Stomach (tissue), 4 donors: ENCODE data around the gene OPHN1.

Source experiments
- POLR2A ChIP-seq, 4 donors: fragments of 450-650 bp; IDR thresholded peaks; one replicate each; pipeline ENCODE4 v1.6.1; 2016; ENCODE audit warnings: antibody characterized with exemption in 4 of 4, control low read depth in 2 of 4, mild to moderate bottlenecking in 1 of 4, moderate library complexity in 1 of 4
- POLR2AphosphoS5 ChIP-seq, 3 donors: sonication (generic); formaldehyde crosslinking; IDR thresholded peaks; one replicate each; pipeline ENCODE4 v1.6.1; 2016; ENCODE audit warnings: antibody characterized with exemption in 3 of 3
- TF ChIP-seq, protein P1 (sequence below), 7 experiments: fragments of 450-650 bp in 4 of 7; fragments of 200-600 bp in 3 of 7; sonication (generic) in 3 of 7; IDR thresholded peaks; one replicate each; pipeline ENCODE4 v1.5.1; 2016 to 2019; ENCODE audit warnings: antibody characterized with exemption in 7 of 7, control low read depth in 2 of 7, mild to moderate bottlenecking in 1 of 7

DNA sequence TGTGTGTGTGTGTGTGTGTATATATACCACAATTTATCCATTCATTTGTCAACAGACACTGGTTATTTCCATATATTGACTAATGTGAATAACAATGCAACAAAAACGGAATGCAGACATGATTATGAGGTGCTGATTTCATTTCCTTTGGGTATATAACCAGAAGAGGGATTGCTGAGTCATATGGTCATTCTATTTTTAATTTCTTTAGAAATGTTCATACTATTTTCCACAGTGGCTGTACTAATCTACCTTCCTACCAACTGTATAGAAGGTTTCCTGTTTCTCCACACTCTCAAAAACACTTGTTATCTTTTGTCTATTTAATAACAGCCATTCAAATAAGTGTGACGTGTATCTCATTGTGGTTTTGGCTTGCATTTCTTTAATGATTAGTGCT, 269.9 kb downstream of the OPHN1 start:
- TF ChIP-seq POLR2A (IDR thresholded peaks at IDR 0.05) = no peak
- TF ChIP-seq POLR2AphosphoS5 (IDR thresholded peaks at IDR 0.05) = no peak
- TF ChIP-seq, protein P1, sequence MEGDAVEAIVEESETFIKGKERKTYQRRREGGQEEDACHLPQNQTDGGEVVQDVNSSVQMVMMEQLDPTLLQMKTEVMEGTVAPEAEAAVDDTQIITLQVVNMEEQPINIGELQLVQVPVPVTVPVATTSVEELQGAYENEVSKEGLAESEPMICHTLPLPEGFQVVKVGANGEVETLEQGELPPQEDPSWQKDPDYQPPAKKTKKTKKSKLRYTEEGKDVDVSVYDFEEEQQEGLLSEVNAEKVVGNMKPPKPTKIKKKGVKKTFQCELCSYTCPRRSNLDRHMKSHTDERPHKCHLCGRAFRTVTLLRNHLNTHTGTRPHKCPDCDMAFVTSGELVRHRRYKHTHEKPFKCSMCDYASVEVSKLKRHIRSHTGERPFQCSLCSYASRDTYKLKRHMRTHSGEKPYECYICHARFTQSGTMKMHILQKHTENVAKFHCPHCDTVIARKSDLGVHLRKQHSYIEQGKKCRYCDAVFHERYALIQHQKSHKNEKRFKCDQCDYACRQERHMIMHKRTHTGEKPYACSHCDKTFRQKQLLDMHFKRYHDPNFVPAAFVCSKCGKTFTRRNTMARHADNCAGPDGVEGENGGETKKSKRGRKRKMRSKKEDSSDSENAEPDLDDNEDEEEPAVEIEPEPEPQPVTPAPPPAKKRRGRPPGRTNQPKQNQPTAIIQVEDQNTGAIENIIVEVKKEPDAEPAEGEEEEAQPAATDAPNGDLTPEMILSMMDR (IDR thresholded peaks at IDR 0.05) = no peak
